GM20000 (cell line): ENCODE results near the gene ATP5F1C.

Experiments
- DNase-seq: peaks from one replicate; pipeline ENCODE4 v3.0.0; 2012; ENCODE audit warnings: low spot score
- CTCF ChIP-seq: IDR thresholded peaks from 2 replicates; pipeline ENCODE4 v1.5.1; 2012; ENCODE audit warnings: mild to moderate bottlenecking, control low read depth; ENCODE audit errors: extremely low read depth, missing control alignments

ATP5F1C gene

GRCh38 chr10:7829289-7829834 lies 41.4 kb downstream of the ATP5F1C start:
- TF ChIP-seq CTCF = no peak

GRCh38 chr10:7832060-7832459 lies 44.1 kb downstream of the ATP5F1C start:
- no peak for TF ChIP-seq CTCF
- no peak for DNase-seq

More at GRCh38 chr10:7829289-7829834, 41.4 kb downstream of the ATP5F1C start:
- no peak for DNase-seq

GRCh38 chr10:7833210-7833609 lies 45.2 kb downstream of the ATP5F1C start:
- no peak for DNase-seq
- TF ChIP-seq CTCF = no peak

- no peak for DNase-seq
- no peak for TF ChIP-seq CTCF
Observed at GRCh38 chr10:7834262-7834661, 46.3 kb downstream of the ATP5F1C start.

- DNase-seq = no peak
- no peak for TF ChIP-seq CTCF
Observed at GRCh38 chr10:7836571-7836970, 48.6 kb downstream of the ATP5F1C start.

- TF ChIP-seq CTCF = no peak
- no peak for DNase-seq
Observed at GRCh38 chr10:7846591-7846990, 58.6 kb downstream of the ATP5F1C start.

GRCh38 chr10:7853226-7853842 lies 65.4 kb downstream of the ATP5F1C start:
- no peak for TF ChIP-seq CTCF
- DNase-seq = no peak
